Astrocyte of the spinal cord (primary cell): ENCODE data around the gene ERLIN1.

ENCODE experiments used
- DNase-seq: peaks from one replicate; pipeline ENCODE4 v3.0.0; 2011; ENCODE audit warnings: low read depth, low spot score
- H3K4me3 ChIP-seq: 2 replicates; pipeline ENCODE4 v1.5.1; 2011; ENCODE audit warnings: low read depth, mild to moderate bottlenecking, low read length, moderate library complexity
- in situ Hi-C: cut with HindIII; loops from 2 replicates; pipeline ENCODE4 v1.10.0; 2017; ENCODE audit warnings: low sequenced_read_pairs
- TF ChIP-seq, protein P1 (sequence below): IDR thresholded peaks from 2 replicates; pipeline ENCODE4 v1.5.1; 2012; ENCODE audit warnings: low read depth, mild to moderate bottlenecking, low read length, inconsistent platforms

Gene ERLIN1

GRCh38 chr10:100122780-100123179, 63.0 kb downstream of the ERLIN1 start:
- in situ Hi-C loops, result no loop called here
- H3K4me3 ChIP-seq, result no peak overlapping the region
- TF ChIP-seq, protein P1, sequence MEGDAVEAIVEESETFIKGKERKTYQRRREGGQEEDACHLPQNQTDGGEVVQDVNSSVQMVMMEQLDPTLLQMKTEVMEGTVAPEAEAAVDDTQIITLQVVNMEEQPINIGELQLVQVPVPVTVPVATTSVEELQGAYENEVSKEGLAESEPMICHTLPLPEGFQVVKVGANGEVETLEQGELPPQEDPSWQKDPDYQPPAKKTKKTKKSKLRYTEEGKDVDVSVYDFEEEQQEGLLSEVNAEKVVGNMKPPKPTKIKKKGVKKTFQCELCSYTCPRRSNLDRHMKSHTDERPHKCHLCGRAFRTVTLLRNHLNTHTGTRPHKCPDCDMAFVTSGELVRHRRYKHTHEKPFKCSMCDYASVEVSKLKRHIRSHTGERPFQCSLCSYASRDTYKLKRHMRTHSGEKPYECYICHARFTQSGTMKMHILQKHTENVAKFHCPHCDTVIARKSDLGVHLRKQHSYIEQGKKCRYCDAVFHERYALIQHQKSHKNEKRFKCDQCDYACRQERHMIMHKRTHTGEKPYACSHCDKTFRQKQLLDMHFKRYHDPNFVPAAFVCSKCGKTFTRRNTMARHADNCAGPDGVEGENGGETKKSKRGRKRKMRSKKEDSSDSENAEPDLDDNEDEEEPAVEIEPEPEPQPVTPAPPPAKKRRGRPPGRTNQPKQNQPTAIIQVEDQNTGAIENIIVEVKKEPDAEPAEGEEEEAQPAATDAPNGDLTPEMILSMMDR, result no peak
- no peak for DNase-seq

GRCh38 chr10:100120550-100120949, 65.3 kb downstream of the ERLIN1 start:
- no peak for DNase-seq
- in situ Hi-C loops, result no loop called here
- H3K4me3 ChIP-seq, result no peak overlapping the region
- TF ChIP-seq, protein P1, result no peak

DNA sequence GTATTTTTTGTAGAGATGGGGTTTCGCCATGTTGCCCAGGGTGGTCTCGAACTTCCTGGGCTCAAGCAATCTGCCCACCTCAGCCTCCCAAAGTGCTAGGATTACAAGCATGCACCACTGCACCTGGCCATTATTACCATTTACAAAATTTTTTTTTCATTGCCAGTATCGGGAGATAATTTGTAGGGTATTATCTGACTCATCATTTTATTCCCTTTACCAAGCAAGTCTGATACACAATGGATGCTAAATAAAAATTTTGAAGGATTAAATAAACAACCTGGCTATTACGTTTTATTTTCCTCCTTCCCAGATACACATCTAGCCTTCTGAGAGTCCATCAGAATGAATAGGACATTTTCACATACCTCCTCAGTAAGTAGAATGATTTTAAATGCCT, 66.1 kb downstream of the ERLIN1 start:
- DNase-seq, result no peak
- TF ChIP-seq, protein P1, result no peak
- in situ Hi-C loops, result no loop called here
- no peak overlapping the region for H3K4me3 ChIP-seq

- TF ChIP-seq, protein P1, result no peak
- in situ Hi-C loops, result no loop called here
- H3K4me3 ChIP-seq, result no peak overlapping the region
- no peak for DNase-seq
Measured at GRCh38 chr10:100114976-100115770, 70.7 kb downstream of the ERLIN1 start.

- H3K4me3 ChIP-seq, result no peak overlapping the region
- no peak for DNase-seq
- TF ChIP-seq, protein P1, result no peak
- in situ Hi-C loops, result no loop called here
Measured at GRCh38 chr10:100114460-100114859, 71.4 kb downstream of the ERLIN1 start.

DNA sequence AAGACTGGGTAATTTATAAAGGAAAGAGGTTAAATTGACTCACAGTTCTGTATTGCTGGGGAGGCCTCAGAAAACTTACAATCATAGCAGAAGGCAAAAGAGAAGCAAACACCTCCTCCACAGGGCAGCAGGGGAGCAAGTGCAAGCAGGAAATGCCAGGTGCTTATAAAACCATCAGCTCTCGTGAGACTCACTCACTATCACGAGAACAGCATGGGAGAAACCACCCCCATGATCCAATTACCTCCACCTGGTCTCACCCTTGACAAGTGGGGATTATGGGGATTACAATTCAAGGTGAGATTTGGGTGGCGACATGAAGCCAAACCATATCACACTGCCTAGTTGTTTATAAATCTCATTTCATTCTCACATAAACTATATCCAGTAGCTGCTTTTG, 76.2 kb downstream of the ERLIN1 start:
- TF ChIP-seq, protein P1, result no peak
- no peak for DNase-seq
- in situ Hi-C loops, result no loop called here
- H3K4me3 ChIP-seq, result no peak overlapping the region

DNA sequence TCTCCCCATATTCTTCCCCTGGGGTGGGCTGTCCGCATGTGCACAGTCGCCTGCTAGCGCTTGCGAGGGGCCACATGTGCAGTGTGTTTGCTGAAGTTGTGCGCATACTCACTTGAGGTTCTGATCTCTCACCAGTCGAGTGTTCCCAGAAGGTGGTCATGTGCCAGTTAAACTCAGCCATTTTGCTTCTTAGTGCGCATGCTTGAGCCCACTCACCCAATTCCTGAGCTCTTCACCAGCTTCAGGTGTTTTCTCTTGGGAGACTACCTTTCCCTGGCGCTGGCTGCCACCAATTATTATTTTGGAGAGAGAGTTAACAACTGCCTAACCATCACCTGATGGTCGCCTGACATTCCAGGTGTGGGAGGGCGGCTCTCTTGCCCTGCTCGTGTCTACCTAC, 79.0 kb downstream of the ERLIN1 start:
- DNase-seq, result no peak
- in situ Hi-C loops, result no loop called here
- TF ChIP-seq, protein P1, result no peak
- H3K4me3 ChIP-seq, result no peak overlapping the region
